ENCODE data around the gene VASP. TPM values are rescaled to one million over a fixed set of nuclear protein-coding genes. Genes with fewer than 3 reads are reported as not detected.
A peak's percentile ranks its signal among the peaks of the same experiment; 100 is the strongest.

VASP gene
- total and polyA plus RNA-seq, 9 of the 15 experiments (the other 6 are each of a cell fraction or from before 2014, with no cell fraction given), result 16.7 to 261 (median 112) TPM

DNA sequence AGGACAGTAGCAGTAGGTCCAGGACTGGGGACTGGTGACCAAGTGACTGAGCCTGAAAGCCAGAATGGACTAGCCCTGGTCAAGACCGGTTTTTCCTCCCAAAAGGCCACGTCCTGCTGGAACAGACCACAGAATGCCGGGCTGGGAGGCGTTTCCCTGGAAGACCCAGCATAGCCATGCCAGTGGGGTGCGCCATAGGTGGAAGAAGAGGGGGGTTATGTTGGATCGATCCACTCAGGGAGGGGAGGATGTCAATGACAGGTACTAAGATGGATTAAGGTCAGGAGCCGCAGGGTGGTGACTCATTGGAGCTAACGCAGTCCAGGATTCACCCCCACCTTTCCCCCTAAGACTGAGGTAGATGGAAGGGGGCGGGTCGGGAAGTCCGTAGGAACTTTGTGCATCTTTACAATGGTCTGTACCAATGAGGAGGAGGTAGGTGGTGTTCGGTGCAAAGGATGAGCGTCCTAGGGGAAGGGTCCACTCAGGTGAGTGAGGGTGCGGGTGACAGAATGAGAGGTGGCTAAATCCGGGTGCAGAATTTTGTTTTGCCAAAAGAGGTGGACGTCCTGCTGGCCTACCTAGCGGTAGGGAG is 21.0 kb downstream of the VASP start (continued):
- TF ChIP-seq, protein P1, sequence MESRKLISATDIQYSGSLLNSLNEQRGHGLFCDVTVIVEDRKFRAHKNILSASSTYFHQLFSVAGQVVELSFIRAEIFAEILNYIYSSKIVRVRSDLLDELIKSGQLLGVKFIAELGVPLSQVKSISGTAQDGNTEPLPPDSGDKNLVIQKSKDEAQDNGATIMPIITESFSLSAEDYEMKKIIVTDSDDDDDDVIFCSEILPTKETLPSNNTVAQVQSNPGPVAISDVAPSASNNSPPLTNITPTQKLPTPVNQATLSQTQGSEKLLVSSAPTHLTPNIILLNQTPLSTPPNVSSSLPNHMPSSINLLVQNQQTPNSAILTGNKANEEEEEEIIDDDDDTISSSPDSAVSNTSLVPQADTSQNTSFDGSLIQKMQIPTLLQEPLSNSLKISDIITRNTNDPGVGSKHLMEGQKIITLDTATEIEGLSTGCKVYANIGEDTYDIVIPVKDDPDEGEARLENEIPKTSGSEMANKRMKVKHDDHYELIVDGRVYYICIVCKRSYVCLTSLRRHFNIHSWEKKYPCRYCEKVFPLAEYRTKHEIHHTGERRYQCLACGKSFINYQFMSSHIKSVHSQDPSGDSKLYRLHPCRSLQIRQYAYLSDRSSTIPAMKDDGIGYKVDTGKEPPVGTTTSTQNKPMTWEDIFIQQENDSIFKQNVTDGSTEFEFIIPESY (CRISPR knock-in tag; IDR thresholded peaks at IDR 0.05), result peak; percentile 30; the same call in 1 of the 2 replicates
- 0 out of 2 replicates have a peak, but pooled peaks have one; percentile 56 for TF ChIP-seq HMG20B (CRISPR knock-in tag; IDR thresholded peaks at IDR 0.05)
- TF ChIP-seq MTA1 (IDR thresholded peaks at IDR 0.05; ENCODE audit: borderline replicate concordance), result 0 out of 2 replicates have a peak, but pooled peaks have one; percentile 26
- TF ChIP-seq, protein P2, sequence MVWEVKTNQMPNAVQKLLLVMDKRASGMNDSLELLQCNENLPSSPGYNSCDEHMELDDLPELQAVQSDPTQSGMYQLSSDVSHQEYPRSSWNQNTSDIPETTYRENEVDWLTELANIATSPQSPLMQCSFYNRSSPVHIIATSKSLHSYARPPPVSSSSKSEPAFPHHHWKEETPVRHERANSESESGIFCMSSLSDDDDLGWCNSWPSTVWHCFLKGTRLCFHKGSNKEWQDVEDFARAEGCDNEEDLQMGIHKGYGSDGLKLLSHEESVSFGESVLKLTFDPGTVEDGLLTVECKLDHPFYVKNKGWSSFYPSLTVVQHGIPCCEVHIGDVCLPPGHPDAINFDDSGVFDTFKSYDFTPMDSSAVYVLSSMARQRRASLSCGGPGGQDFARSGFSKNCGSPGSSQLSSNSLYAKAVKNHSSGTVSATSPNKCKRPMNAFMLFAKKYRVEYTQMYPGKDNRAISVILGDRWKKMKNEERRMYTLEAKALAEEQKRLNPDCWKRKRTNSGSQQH (CRISPR knock-in tag; IDR thresholded peaks at IDR 0.05), result peak; percentile 19; the same call in 1 of the 2 replicates
- TF ChIP-seq, protein P3, sequence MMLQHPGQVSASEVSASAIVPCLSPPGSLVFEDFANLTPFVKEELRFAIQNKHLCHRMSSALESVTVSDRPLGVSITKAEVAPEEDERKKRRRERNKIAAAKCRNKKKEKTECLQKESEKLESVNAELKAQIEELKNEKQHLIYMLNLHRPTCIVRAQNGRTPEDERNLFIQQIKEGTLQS (IDR thresholded peaks at IDR 0.05), result peak; percentile 83
- TF ChIP-seq, protein P3 (CRISPR knock-in tag; conservative IDR thresholded peaks at IDR 0.05), result no peak
- TF ChIP-seq FOXK1 (CRISPR knock-in tag; IDR thresholded peaks at IDR 0.05; ENCODE audit: borderline replicate concordance), result peak; percentile 15; the same call in 1 of the 2 replicates
- TF ChIP-seq BHLHE40 (IDR thresholded peaks at IDR 0.05; ENCODE audit: low read length), result peak; percentile 46; the same call in 1 of the 2 replicates
- TF ChIP-seq, protein P4, sequence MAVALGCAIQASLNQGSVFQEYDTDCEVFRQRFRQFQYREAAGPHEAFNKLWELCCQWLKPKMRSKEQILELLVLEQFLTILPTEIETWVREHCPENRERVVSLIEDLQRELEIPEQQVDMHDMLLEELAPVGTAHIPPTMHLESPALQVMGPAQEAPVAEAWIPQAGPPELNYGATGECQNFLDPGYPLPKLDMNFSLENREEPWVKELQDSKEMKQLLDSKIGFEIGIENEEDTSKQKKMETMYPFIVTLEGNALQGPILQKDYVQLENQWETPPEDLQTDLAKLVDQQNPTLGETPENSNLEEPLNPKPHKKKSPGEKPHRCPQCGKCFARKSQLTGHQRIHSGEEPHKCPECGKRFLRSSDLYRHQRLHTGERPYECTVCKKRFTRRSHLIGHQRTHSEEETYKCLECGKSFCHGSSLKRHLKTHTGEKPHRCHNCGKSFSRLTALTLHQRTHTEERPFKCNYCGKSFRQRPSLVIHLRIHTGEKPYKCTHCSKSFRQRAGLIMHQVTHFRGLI (CRISPR knock-in tag; IDR thresholded peaks at IDR 0.05), result no peak
- TF ChIP-seq, protein P5, sequence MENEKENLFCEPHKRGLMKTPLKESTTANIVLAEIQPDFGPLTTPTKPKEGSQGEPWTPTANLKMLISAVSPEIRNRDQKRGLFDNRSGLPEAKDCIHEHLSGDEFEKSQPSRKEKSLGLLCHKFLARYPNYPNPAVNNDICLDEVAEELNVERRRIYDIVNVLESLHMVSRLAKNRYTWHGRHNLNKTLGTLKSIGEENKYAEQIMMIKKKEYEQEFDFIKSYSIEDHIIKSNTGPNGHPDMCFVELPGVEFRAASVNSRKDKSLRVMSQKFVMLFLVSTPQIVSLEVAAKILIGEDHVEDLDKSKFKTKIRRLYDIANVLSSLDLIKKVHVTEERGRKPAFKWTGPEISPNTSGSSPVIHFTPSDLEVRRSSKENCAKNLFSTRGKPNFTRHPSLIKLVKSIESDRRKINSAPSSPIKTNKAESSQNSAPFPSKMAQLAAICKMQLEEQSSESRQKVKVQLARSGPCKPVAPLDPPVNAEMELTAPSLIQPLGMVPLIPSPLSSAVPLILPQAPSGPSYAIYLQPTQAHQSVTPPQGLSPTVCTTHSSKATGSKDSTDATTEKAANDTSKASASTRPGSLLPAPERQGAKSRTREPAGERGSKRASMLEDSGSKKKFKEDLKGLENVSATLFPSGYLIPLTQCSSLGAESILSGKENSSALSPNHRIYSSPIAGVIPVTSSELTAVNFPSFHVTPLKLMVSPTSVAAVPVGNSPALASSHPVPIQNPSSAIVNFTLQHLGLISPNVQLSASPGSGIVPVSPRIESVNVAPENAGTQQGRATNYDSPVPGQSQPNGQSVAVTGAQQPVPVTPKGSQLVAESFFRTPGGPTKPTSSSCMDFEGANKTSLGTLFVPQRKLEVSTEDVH (IDR thresholded peaks at IDR 0.05; ENCODE audit: low read depth, partially characterized antibody), result peak; percentile 42
- peak; percentile 45; the same call in 1 of the 2 replicates for TF ChIP-seq MYNN (IDR thresholded peaks at IDR 0.05)
- TF ChIP-seq MYNN (CRISPR knock-in tag; IDR thresholded peaks at IDR 0.05), result no peak
- TF ChIP-seq JUND (IDR thresholded peaks at IDR 0.05; ENCODE audit: borderline replicate concordance, low read depth, low read length), result peak; percentile 73
- peak; percentile 47; the same call in 1 of the 3 replicates for TF ChIP-seq JUND (tag; IDR thresholded peaks at IDR 0.05; ENCODE audit: borderline replicate concordance, low read depth, low read length)
- TF ChIP-seq POLR2AphosphoS5 (IDR thresholded peaks at IDR 0.05; ENCODE audit: control insufficient read depth, insufficient read depth, low read depth, low read length), result peak; percentile 27; the same call in 1 of the 2 replicates
- peak; percentile 52; the same call in 1 of the 2 replicates for TF ChIP-seq ATF7 (IDR thresholded peaks at IDR 0.05)
- peak in 1 of 2 experiments; percentile 28; a peak in 1 of 4 replicates for TF ChIP-seq KDM4B (IDR thresholded peaks at IDR 0.05; ENCODE audit: borderline replicate concordance in 2 of 2, low read depth in 1 of 2)

All from K562 (cell line).